Measurements from ENCODE around the gene HOXA13. TPM values are rescaled to one million over a fixed set of nuclear protein-coding genes. Genes with fewer than 3 reads are reported as not detected.
A peak's percentile ranks its signal among the peaks of the same experiment; 100 is the strongest.

HOXA13 gene
- total RNA-seq (not detected), polyA plus RNA-seq (under 1 TPM in 1 of 2 donors, not detected in 1; 0.38 TPM)
- long read RNA-seq, donor 1 = 0 reads
- long read RNA-seq, donor 2 = 0 reads

- 1 to 2% methylated on average over 61 to 99 of the region's 99 CpGs for WGBS, 2 donors
- Histone ChIP-seq H3K27me3 (ENCODE audit: control insufficient read depth in 1 of 2, insufficient read depth in 2 of 2, low read length in 1 of 2) (peaks cover 0 to 2% of the 10 kb centered on the region in 2 donors), H3K27ac (ENCODE audit: low read depth in 1 of 2, low read length in 2 of 2) (no peak within 1 kb of the TSS), H3K4me1 (ENCODE audit: control insufficient read depth in 1 of 2, insufficient read depth in 2 of 2, low read length in 2 of 2) (no peaks in the 10 kb centered on the region), H3K4me3 (ENCODE audit: low read length in 2 of 2) (peak within 1 kb of the TSS; percentile 16 to 36), H3K36me3 (ENCODE audit: control insufficient read depth in 1 of 2, insufficient read depth in 2 of 2, low read length in 1 of 2) (no peaks in the 10 kb centered on the region), H3K9me3 (ENCODE audit: control insufficient read depth, low read length) (no peaks in the 10 kb centered on the region)
- DNase-seq = peak in 1 of 2 donors; percentile 75
- intact Hi-C loops (cut with DNase I) = loop anchor here (5.0 to 10.0 kb wide), 5 partner anchors 715 to 895 kb away; no protein-coding TSS in a partner anchor
- ATAC-seq (ENCODE audit: low FRiP score) = no peak
Observed at GRCh38 chr7:27199849-27200760, at the start of gene HOXA13. TSS of gene HOXA13 (minus strand) at chr7:27200091. CDS start at chr7:27200077, 14 bp downstream.

DNA sequence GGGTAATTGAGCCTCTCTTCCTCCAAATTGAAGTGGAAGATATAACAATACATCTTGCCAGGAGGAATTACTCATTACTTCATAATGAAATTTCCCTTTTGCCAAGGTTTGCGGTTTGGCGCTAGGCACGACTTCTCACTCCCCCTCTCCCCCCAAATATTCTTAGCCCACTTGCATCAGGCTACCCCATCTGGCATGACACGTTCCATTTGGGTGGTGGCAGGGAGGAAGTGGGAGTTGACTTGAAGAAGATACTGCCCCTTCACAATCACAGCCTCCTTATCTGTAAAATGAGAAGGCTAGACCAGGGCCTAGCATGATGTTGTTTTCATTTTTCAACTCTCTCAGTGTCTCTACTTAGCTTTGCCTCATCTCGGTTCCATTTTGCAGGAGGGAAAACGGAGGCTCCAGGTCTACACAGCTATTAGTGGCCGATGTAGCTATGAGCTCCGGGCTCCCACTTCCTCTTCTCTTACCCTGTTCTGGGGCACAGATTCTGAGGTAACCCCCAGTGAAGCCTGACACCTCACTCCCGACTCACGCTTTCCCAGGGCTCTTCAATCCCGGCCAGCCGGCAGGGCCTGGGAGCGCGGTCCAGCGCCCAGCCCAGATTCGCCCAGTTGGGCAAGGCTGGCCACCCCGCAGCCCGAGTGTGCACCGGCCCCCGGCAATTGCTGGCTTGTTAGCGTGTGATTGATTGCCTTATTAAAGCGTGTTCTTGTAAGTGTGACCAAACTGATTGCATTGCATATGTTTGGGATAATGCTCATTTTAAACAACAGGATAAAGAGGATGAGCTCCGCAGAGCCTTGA lies 49.2 kb upstream of the HOXA13 start:
- intact Hi-C loops (cut with DNase I) = no loop called here
- ATAC-seq (ENCODE audit: low FRiP score) (no peak), DNase-seq (no peak)
- peaks cover 0 to 2% of the 10 kb centered on the region in 2 donors for H3K4me1 ChIP-seq (ENCODE audit: control insufficient read depth in 1 of 2, insufficient read depth in 2 of 2, low read length in 2 of 2)
- no peaks in the 10 kb centered on the region for H3K27me3 ChIP-seq (ENCODE audit: control insufficient read depth in 1 of 2, insufficient read depth in 2 of 2, low read length in 1 of 2)
- H3K4me3 ChIP-seq (ENCODE audit: low read length in 2 of 2) = no peak overlapping the region
- no peak overlapping the region for H3K27ac ChIP-seq (ENCODE audit: low read depth in 1 of 2, low read length in 2 of 2)
- 14 to 15% methylated on average over 23 of the region's 23 CpGs for WGBS, 2 donors
- H3K36me3 ChIP-seq (ENCODE audit: control insufficient read depth in 1 of 2, insufficient read depth in 2 of 2, low read length in 1 of 2) = no peaks in the 10 kb centered on the region
- H3K9me3 ChIP-seq (ENCODE audit: control insufficient read depth, low read length) = no peaks in the 10 kb centered on the region

GRCh38 chr7:27248427-27248806 lies 48.5 kb upstream of the HOXA13 start:
- no peak for ATAC-seq (ENCODE audit: low FRiP score)
- Histone ChIP-seq H3K9me3 (ENCODE audit: control insufficient read depth, low read length) (no peaks in the 10 kb centered on the region), H3K27ac (ENCODE audit: low read depth in 1 of 2, low read length in 2 of 2) (no peak overlapping the region), H3K27me3 (ENCODE audit: control insufficient read depth in 1 of 2, insufficient read depth in 2 of 2, low read length in 1 of 2) (no peaks in the 10 kb centered on the region), H3K4me1 (ENCODE audit: control insufficient read depth in 1 of 2, insufficient read depth in 2 of 2, low read length in 2 of 2) (peaks cover 0 to 2% of the 10 kb centered on the region in 2 donors), H3K4me3 (ENCODE audit: low read length in 2 of 2) (no peak overlapping the region), H3K36me3 (ENCODE audit: control insufficient read depth in 1 of 2, insufficient read depth in 2 of 2, low read length in 1 of 2) (no peaks in the 10 kb centered on the region)
- DNase-seq = no peak
- WGBS, 2 donors = 58% methylated on average over 3 of the region's 3 CpGs
- intact Hi-C loops (cut with DNase I) = no loop called here

- H3K27me3 ChIP-seq (ENCODE audit: control insufficient read depth in 1 of 2, insufficient read depth in 2 of 2, low read length in 1 of 2) = no peaks in the 10 kb centered on the region
- no peak overlapping the region for H3K4me3 ChIP-seq (ENCODE audit: low read length in 2 of 2)
- DNase-seq (no peak), ATAC-seq (ENCODE audit: low FRiP score) (no peak)
- intact Hi-C loops (cut with DNase I) = no loop called here
- WGBS, 2 donors = 57 to 60% methylated on average over 4 of the region's 4 CpGs
- no peak overlapping the region for H3K27ac ChIP-seq (ENCODE audit: low read depth in 1 of 2, low read length in 2 of 2)
- peaks cover 0 to 2% of the 10 kb centered on the region in 2 donors for H3K4me1 ChIP-seq (ENCODE audit: control insufficient read depth in 1 of 2, insufficient read depth in 2 of 2, low read length in 2 of 2)
- no peaks in the 10 kb centered on the region for H3K9me3 ChIP-seq (ENCODE audit: control insufficient read depth, low read length)
- H3K36me3 ChIP-seq (ENCODE audit: control insufficient read depth in 1 of 2, insufficient read depth in 2 of 2, low read length in 1 of 2) = no peaks in the 10 kb centered on the region
Observed at GRCh38 chr7:27247452-27248426, 47.8 kb upstream of the HOXA13 start.

DNA sequence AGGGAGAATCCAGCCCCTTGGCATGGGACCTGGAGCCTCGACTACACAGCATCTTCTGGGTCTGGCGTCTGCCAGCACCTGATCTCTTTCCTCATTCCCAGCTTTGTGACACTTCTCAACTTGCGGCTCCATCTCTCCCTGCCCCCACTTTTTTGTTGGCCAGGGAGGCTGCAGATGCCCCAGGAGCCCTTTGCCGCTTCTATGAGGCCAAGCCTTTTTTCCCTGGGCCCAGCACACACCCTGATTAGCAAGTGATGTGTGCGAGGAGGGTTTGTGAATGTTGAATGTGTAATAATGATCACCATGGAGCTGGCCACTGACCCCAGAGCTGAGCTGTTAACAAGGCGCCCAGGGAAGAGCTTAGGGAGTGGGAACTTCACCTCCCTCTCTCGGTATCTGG lies 47.1 kb upstream of the HOXA13 start:
- Histone ChIP-seq H3K27me3 (ENCODE audit: control insufficient read depth in 1 of 2, insufficient read depth in 2 of 2, low read length in 1 of 2) (no peaks in the 10 kb centered on the region), H3K9me3 (ENCODE audit: control insufficient read depth, low read length) (no peaks in the 10 kb centered on the region), H3K27ac (ENCODE audit: low read depth in 1 of 2, low read length in 2 of 2) (no peak overlapping the region), H3K4me3 (ENCODE audit: low read length in 2 of 2) (no peak overlapping the region), H3K4me1 (ENCODE audit: control insufficient read depth in 1 of 2, insufficient read depth in 2 of 2, low read length in 2 of 2) (peaks cover 0 to 2% of the 10 kb centered on the region in 2 donors), H3K36me3 (ENCODE audit: control insufficient read depth in 1 of 2, insufficient read depth in 2 of 2, low read length in 1 of 2) (no peaks in the 10 kb centered on the region)
- no peak for ATAC-seq (ENCODE audit: low FRiP score)
- intact Hi-C loops (cut with DNase I) = no loop called here
- 76 to 81% methylated on average over 7 of the region's 7 CpGs for WGBS, 2 donors
- DNase-seq = no peak

DNA sequence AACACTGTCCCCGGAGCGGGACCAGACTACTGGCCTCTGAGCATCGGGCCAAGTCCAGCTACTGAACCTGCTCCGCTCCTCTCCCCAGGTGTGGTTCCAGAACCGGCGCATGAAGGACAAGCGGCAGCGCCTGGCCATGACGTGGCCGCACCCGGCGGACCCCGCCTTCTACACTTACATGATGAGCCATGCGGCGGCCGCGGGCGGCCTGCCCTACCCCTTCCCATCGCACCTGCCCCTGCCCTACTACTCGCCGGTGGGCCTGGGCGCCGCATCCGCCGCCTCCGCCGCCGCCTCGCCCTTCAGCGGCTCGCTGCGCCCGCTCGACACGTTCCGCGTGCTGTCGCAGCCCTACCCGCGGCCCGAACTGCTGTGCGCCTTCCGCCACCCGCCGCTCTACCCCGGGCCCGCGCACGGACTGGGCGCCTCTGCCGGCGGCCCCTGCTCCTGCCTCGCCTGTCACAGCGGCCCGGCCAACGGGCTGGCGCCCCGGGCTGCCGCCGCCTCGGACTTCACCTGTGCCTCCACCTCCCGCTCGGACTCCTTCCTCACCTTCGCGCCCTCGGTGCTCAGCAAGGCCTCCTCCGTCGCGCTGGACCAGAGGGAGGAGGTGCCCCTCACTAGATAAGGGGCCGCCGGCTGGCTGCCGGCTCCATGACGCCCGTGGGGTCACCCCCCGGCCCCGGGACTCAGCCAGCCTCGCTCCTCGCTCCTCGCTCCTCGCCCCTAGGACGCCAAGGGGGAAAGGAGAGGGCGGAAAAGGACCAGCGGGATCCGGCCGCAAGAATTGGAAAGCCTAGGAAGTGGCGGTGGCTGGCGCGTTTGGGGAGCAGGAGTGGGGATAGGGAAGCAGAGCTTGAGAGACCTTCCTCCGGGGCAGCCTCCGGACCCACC lies 46.2 kb upstream of the HOXA13 start:
- H3K36me3 ChIP-seq (ENCODE audit: control insufficient read depth in 1 of 2, insufficient read depth in 2 of 2, low read length in 1 of 2) = no peaks in the 10 kb centered on the region
- intact Hi-C loops (cut with DNase I) = no loop called here
- no peaks in the 10 kb centered on the region for H3K9me3 ChIP-seq (ENCODE audit: control insufficient read depth, low read length)
- H3K27ac ChIP-seq (ENCODE audit: low read depth in 1 of 2, low read length in 2 of 2) = no peak overlapping the region
- DNase-seq (no peak), ATAC-seq (ENCODE audit: low FRiP score) (no peak)
- no peaks in the 10 kb centered on the region for H3K27me3 ChIP-seq (ENCODE audit: control insufficient read depth in 1 of 2, insufficient read depth in 2 of 2, low read length in 1 of 2)
- peaks cover 0 to 2% of the 10 kb centered on the region in 2 donors for H3K4me1 ChIP-seq (ENCODE audit: control insufficient read depth in 1 of 2, insufficient read depth in 2 of 2, low read length in 2 of 2)
- no peak overlapping the region for H3K4me3 ChIP-seq (ENCODE audit: low read length in 2 of 2)
- 3 to 4% methylated on average over 78 to 90 of the region's 90 CpGs for WGBS, 2 donors

DNA sequence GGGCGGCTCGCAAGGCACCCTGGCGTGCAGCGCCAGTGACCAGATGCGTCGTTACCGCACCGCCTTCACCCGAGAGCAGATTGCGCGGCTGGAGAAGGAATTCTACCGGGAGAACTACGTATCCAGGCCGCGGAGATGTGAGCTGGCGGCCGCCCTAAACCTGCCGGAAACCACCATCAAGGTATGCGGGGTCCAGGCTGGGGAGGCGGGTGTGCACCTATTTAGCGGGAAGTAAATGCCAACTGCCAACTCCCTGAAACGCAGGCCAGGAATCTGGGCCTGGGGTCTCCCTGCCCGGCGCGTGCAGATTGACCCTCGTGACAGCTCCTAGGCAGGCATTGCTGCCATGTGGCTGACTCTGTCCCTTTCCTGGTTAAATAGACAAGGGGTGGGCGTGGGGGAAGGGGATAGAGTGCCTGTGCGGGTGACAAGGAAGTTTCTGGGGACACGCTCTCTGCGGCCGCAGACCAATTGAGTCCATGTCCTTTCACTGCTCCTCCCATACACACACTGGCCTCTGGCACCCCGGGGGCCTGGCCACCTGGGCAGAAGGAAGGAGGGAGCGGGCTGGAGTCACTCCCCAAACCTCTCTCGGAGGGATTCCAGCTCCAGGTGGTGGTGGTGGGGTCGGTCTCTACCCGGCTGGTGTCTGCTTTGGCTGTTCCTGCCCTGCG lies 45.4 kb upstream of the HOXA13 start:
- intact Hi-C loops (cut with DNase I) = no loop called here
- Histone ChIP-seq H3K27me3 (ENCODE audit: control insufficient read depth in 1 of 2, insufficient read depth in 2 of 2, low read length in 1 of 2) (peaks cover 0 to 2% of the 10 kb centered on the region in 2 donors), H3K27ac (ENCODE audit: low read depth in 1 of 2, low read length in 2 of 2) (no peak overlapping the region), H3K36me3 (ENCODE audit: control insufficient read depth in 1 of 2, insufficient read depth in 2 of 2, low read length in 1 of 2) (no peaks in the 10 kb centered on the region), H3K9me3 (ENCODE audit: control insufficient read depth, low read length) (no peaks in the 10 kb centered on the region), H3K4me1 (ENCODE audit: control insufficient read depth in 1 of 2, insufficient read depth in 2 of 2, low read length in 2 of 2) (peaks cover 0 to 2% of the 10 kb centered on the region in 2 donors), H3K4me3 (ENCODE audit: low read length in 2 of 2) (no peak overlapping the region)
- ATAC-seq (ENCODE audit: low FRiP score) = no peak
- WGBS, 2 donors = 8 to 10% methylated on average over 37 of the region's 37 CpGs
- DNase-seq = no peak

All from aorta (tissue), 5 donors.